LoVo (cell line): Measurements from ENCODE around the gene RPP38.

Source experiments
- DNase-seq: peaks from one replicate; pipeline ENCODE4 v3.0.0-alpha.2; 2016; ENCODE audit warnings: low spot score

RPP38 gene

GRCh38 chr10:15112657-15113056 lies 15.5 kb downstream of the RPP38 start:
- no peak for DNase-seq

- no peak for DNase-seq
Measured at GRCh38 chr10:15113766-15114165, 16.6 kb downstream of the RPP38 start.

GRCh38 chr10:15116225-15116624 lies 19.1 kb downstream of the RPP38 start:
- DNase-seq: no peak

- no peak for DNase-seq
Measured at GRCh38 chr10:15118615-15119014, 21.5 kb downstream of the RPP38 start.

GRCh38 chr10:15120523-15120922 lies 23.4 kb downstream of the RPP38 start:
- DNase-seq: no peak

GRCh38 chr10:15121707-15122106 lies 24.6 kb downstream of the RPP38 start:
- DNase-seq: no peak

GRCh38 chr10:15122477-15123030 lies 25.4 kb downstream of the RPP38 start:
- DNase-seq: no peak

- peak; percentile 52 for DNase-seq
Measured at GRCh38 chr10:15123749-15124184, 26.6 kb downstream of the RPP38 start.

DNA sequence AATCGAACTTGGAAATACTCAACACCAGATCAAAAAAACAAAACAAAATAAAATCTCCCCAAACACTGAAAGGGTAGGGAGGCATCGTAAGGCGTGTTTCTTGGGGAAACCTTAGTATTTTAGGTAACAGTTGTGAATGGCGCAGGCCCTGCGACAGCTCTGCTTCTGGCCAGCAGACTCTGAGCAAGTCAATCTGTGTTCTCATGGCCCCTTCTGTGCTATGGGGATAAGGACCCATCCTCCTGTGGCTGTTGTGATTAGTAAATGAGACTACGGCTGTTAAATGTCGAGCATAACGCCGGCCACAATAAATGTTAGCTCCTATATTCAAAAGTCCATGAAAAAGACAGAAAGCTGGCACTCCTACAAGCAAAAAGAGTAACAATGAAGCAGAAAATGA lies 27.0 kb downstream of the RPP38 start:
- DNase-seq: no peak

DNA sequence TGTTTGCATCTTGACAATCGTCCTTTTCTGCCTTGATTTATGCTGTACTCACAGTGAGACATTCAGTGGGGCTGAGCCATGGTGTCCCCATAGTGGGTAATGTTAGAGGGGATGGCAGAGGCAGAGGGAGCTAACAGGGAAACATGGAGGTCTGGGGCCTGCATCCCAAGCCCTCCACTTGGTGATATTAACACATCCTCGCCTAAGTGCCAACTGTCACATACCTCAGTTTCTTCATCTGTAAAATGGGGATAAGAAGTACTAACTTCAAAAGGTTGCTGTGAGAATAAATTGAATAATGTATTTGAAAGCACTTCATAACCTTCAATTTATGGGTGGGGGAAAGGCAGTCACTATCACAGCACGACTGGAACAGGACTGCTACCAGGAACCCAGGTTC lies 27.8 kb downstream of the RPP38 start:
- no peak for DNase-seq

DNA sequence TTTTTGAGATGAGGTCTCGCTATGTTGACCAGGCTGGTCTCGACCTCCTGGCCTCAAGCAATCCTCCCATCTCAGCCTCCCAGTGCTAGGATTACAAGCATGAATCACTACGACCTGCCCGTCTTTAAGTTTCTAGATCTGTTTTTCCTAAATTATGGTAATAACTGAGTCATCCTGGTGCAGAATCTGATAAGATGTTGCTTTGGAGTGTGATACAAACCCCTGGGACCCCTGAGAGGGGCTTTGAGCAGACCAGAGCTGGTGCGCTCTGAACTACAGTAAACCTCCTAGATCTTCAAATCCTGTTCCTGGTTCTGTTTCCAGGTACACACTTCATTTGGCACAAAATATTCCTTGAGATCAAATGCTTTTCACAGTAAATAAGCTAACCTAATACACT lies 34.2 kb downstream of the RPP38 start:
- no peak for DNase-seq

DNA sequence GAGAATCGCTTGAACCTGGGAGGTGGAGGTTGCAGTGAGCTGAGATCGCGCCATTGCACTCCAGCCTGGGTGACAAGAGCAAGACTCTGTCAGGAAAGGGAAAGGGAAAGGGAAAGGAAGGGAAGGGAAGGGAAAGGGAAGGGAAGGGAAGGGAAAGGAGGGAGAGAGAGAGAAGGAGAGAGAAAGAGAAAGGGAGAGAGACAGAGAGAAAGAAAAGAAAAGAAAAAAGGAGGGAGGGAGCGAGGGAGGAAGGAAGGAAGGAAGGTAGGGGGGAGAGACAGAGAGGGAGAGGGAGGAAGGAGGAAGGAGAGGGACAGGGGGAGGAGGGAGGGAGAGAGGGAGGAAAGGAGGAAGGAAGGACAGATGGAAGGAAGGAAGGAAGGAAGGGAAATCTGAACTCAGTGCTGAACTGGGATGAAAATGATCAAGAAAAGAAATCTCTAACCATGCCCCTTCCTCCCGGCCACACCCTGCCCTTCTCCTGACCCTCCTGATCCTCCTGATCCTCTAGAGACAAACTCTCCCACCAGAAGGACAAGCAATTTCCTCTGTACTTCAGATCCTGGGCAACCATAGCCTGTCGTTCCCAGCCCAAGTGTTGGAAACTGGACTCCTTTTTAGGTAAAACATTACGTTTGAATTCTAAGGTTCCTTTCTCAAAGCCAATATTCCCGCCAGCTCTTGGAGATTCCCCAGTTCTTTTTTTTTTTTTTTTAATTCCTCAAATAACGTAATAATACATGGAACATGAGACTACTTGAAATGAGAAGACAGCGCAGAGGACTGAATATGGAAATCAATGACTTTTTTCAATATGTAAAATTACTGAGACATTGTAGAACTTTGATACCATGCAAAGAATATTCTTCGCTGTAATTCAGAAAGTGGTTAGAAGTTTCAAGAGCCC lies 39.2 kb downstream of the RPP38 start:
- no peak for DNase-seq

GRCh38 chr10:15137036-15137359 lies 39.8 kb downstream of the RPP38 start:
- no peak for DNase-seq

- no peak for DNase-seq
Measured at GRCh38 chr10:15137636-15138035, 40.5 kb downstream of the RPP38 start.

GRCh38 chr10:15140698-15141097 lies 43.5 kb downstream of the RPP38 start:
- no peak for DNase-seq

- DNase-seq: no peak
Measured at GRCh38 chr10:15141136-15142054, 44.2 kb downstream of the RPP38 start.

- no peak for DNase-seq
Measured at GRCh38 chr10:15144788-15145187, 47.6 kb downstream of the RPP38 start.

- no peak for DNase-seq
Measured at GRCh38 chr10:15146366-15146765, 49.2 kb downstream of the RPP38 start.

- no peak for DNase-seq
Measured at GRCh38 chr10:15147594-15148392, 50.6 kb downstream of the RPP38 start.

DNA sequence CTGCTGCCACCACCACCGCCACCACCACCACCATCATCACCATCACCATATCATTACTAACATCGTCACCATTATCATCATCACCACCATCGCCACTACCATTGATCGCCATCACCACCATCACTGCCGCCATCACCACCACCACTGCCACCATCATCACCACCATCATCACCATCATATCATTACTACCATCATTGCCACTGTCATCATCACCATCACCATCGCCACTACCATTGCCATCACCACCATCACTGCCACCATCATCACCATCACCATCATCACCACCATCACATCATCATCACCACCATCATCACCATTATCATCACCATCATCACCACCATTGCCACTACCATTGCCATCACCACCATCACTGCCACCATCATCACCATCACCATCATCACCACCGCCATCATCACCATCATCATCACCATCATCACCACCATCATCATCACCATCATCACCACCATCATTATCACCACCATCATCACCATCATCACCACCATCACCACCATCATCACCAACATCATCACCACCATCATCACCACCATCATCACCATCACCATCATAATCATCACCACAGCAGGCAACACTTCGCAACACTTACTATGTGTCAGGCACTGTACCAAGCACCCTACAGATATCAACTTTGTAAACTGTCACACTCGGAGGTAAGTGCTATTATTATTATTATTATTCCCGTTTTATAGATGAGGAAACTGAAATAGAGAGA lies 52.1 kb downstream of the RPP38 start:
- no peak for DNase-seq

- DNase-seq: no peak
Measured at GRCh38 chr10:15150563-15150962, 53.4 kb downstream of the RPP38 start.
